ENCODE results near the gene VPREB1. TPM values are rescaled to one million over a fixed set of nuclear protein-coding genes. Genes with fewer than 3 reads are reported as not detected.

The VPREB1 gene
- total and polyA plus RNA-seq, 2 of the 4 experiments (the other 2 are of a cell fraction): not detected

- H3K27ac ChIP-seq (ENCODE audit: insufficient read depth, low read length): no peak overlapping the region
- no peak overlapping the region for H2BK20ac ChIP-seq (ENCODE audit: low read depth, low read length)
- ATAC-seq (ENCODE audit: low read depth): no peak
- WGBS, 2 experiments (ENCODE audit: extremely low coverage in 2 of 2, insufficient read length in 1 of 2): 77% methylated on average over 3 of the region's 13 CpGs; no CpG with 5 or more reads in 1 of the 2 experiments
- H3K56ac ChIP-seq (ENCODE audit: extremely low read depth, insufficient read depth, low read length): no peak overlapping the region
- H2AK5ac ChIP-seq (ENCODE audit: low read depth, low read length): no peak overlapping the region
- CTCF ChIA-PET: no interaction called here
- H3K14ac ChIP-seq (replicated peaks; ENCODE audit: low read depth, low read length): no peak overlapping the region
- H3K9me3 ChIP-seq (ENCODE audit: control insufficient read depth, insufficient read depth, low read length): no peaks in the 10 kb centered on the region
- no peak for TF ChIP-seq MAFK (IDR thresholded peaks at IDR 0.05; ENCODE audit: low read depth, low read length)
- no peak for TF ChIP-seq NFE2L2 (IDR thresholded peaks at IDR 0.05; ENCODE audit: low read depth, low read length)
- TF ChIP-seq FOS (IDR thresholded peaks at IDR 0.05; ENCODE audit: low read depth, low read length): no peak
- no peak for TF ChIP-seq RAD21 (IDR thresholded peaks at IDR 0.05; ENCODE audit: low read length)
- TF ChIP-seq, protein P1, sequence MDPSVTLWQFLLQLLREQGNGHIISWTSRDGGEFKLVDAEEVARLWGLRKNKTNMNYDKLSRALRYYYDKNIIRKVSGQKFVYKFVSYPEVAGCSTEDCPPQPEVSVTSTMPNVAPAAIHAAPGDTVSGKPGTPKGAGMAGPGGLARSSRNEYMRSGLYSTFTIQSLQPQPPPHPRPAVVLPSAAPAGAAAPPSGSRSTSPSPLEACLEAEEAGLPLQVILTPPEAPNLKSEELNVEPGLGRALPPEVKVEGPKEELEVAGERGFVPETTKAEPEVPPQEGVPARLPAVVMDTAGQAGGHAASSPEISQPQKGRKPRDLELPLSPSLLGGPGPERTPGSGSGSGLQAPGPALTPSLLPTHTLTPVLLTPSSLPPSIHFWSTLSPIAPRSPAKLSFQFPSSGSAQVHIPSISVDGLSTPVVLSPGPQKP (IDR thresholded peaks at IDR 0.05; ENCODE audit: borderline replicate concordance, low read depth, low read length): no peak
- no peak for TF ChIP-seq MAZ (IDR thresholded peaks at IDR 0.05; ENCODE audit: borderline replicate concordance, low read depth, low read length)
- no peak overlapping the region for H3K18ac ChIP-seq (ENCODE audit: low read depth, low read length)
- DNase-seq: no peak
- H2AK9ac ChIP-seq (replicated peaks; ENCODE audit: low read depth, low read length, poor library complexity): no peak overlapping the region
- H3K36me3 ChIP-seq (ENCODE audit: control insufficient read depth, insufficient read depth, low read length): no peaks in the 10 kb centered on the region
- no peak overlapping the region for H3K9ac ChIP-seq (ENCODE audit: low read depth, low read length)
- no peak overlapping the region for H3K4ac ChIP-seq (ENCODE audit: low read depth, low read length)
- no peak overlapping the region for H2AFZ ChIP-seq (replicated peaks; ENCODE audit: low read length, poor library complexity)
- intact Hi-C loops (cut with micrococcal nuclease) (no loop called here), in situ Hi-C loops (cut with MboI; ENCODE audit: low sequenced_read_pairs) (no loop called here), dilution Hi-C loops (cut with HindIII; ENCODE audit: low sequenced_read_pairs, unreplicated experiment) (no loop called here)
- H3K4me2 ChIP-seq (ENCODE audit: low read depth, low read length): no peak overlapping the region
- H3K23ac ChIP-seq (ENCODE audit: low read depth, low read length): no peak overlapping the region
- H2BK15ac ChIP-seq (ENCODE audit: low read depth, low read length): no peak overlapping the region
- H3K27me3 ChIP-seq (ENCODE audit: control insufficient read depth, insufficient read depth, low read length): peaks cover 34% of the 10 kb centered on the region
- POLR2A ChIA-PET (ENCODE audit: unreplicated experiment): no interaction called here
- no peak overlapping the region for H4K5ac ChIP-seq (ENCODE audit: low read depth, low read length)
- H4K20me1 ChIP-seq (ENCODE audit: insufficient read depth, low read length): no peaks in the 10 kb centered on the region
- H2BK5ac ChIP-seq (ENCODE audit: low read depth, low read length, poor library complexity, severe bottlenecking): no peak overlapping the region
- H3K79me1 ChIP-seq (ENCODE audit: low read depth in 1 of 2, low read length in 2 of 2): no peaks in the 10 kb centered on the region
- no peaks in the 10 kb centered on the region; the same call in 1 of the 2 replicates for H3K9me1 ChIP-seq (ENCODE audit: insufficient read depth, low read length)
- H3K4me3 ChIP-seq (ENCODE audit: insufficient read depth, low read depth, low read length): no peak overlapping the region
- H4K91ac ChIP-seq (ENCODE audit: insufficient read depth, low read depth, low read length): no peak overlapping the region
- no TSS peak for BruUV-seq (replicated peaks)
- no peak overlapping the region for H2BK120ac ChIP-seq (ENCODE audit: low read depth, low read length)
- no peak overlapping the region for H4K8ac ChIP-seq (ENCODE audit: low read depth in 2 of 2, low read length in 2 of 2)
- no peaks in the 10 kb centered on the region for H3K4me1 ChIP-seq (ENCODE audit: control insufficient read depth, insufficient read depth, low read length)
Measured at GRCh38 chr22:22239311-22239939, 5.2 kb upstream of the VPREB1 start.
